HuH-7 (cell line): ENCODE measurements around the gene PTPN3.

ENCODE experiments used
- DNase-seq: peaks from one replicate; pipeline ENCODE4 v3.0.0; 2011; ENCODE audit warnings: low spot score

The PTPN3 gene

GRCh38 chr9:109477258-109478050 lies 20.7 kb downstream of the PTPN3 start:
- DNase-seq: peak; percentile 91

DNA sequence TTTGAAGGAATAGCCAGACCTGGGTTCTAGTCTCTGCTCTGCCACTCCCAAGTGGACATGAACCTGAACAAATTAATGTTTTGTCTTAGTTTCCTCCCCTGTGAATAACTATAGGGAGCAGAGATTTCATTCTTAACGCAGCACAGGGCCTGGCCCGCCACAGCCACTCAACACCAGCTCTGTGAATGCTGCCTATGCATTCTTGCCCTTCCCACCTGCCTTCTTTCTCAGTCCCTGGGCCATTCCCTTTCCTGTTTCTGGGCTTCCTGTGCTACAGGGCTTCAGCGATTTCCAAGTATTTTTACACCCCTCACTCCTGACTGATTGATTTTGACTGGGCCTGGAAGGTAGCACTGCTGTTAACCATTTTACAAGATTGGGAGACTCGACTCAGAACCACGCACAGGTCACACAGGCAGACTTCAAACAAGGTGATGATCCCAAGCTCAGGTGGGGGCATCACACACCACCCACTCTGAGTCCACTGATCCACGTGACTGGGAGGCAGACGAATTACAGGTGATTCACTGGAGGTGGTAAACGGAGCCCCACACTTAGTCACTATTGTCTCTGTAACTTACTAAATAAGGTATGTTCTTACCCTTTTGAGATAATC lies 21.4 kb downstream of the PTPN3 start:
- no peak for DNase-seq

DNA sequence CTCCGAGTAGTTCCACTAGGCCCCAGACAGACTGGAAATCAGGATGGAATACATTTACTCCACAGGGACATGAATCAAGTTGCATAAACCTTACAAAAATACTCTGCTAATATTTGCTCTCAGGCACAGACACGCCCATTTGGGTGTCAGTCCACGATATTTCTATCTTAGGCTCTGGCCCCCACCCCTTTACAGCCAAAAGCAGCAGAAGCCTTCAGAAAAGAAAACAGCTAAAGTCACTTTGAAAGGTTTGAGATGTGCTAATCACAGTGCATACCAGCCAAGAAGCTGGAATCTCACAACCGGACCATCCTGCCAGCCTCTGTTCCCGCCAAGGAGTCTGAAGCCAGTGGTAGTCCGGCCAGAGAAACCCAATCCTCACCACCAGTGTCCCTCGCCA lies 22.6 kb downstream of the PTPN3 start:
- no peak for DNase-seq

DNA sequence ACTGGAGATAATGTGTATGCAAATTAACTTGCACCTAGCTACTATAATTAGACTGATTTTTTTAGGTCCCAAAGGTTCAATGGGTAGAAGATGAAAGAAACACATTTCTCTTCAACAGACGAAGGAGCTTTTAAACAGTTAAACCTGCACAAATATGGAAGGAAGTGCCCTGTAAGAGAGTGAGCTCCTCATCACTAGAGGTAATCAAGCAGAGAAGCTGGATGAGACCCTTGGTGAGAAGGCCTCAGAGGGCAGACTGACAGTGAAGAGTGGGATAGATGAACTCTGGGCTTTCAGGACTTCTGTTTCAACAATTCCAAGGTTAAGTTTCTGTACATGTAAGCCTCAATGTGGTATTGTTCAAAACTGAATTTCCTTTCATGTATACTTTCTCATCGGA lies 23.2 kb downstream of the PTPN3 start:
- DNase-seq: no peak

- no peak for DNase-seq
Measured at GRCh38 chr9:109474170-109474569, 23.9 kb downstream of the PTPN3 start.

DNA sequence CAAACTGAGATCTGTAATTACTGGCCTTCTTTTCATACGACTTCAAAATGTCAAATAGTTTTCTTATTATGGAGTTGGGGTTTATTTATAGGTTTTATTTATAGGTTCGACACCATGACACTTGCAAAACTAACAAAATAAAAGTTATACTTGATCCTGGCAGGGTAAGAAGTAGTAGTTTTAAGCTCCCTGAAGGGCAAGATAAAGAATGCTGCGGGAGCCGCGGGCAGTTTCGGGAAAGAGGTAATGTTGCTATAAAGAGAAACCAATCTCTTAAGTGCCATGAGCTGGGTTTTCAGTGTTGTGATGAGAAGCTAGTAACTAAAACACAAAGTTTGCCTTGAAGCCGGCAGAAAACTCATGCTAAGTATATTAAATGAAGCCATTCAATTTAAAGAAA lies 24.8 kb downstream of the PTPN3 start:
- no peak for DNase-seq

DNA sequence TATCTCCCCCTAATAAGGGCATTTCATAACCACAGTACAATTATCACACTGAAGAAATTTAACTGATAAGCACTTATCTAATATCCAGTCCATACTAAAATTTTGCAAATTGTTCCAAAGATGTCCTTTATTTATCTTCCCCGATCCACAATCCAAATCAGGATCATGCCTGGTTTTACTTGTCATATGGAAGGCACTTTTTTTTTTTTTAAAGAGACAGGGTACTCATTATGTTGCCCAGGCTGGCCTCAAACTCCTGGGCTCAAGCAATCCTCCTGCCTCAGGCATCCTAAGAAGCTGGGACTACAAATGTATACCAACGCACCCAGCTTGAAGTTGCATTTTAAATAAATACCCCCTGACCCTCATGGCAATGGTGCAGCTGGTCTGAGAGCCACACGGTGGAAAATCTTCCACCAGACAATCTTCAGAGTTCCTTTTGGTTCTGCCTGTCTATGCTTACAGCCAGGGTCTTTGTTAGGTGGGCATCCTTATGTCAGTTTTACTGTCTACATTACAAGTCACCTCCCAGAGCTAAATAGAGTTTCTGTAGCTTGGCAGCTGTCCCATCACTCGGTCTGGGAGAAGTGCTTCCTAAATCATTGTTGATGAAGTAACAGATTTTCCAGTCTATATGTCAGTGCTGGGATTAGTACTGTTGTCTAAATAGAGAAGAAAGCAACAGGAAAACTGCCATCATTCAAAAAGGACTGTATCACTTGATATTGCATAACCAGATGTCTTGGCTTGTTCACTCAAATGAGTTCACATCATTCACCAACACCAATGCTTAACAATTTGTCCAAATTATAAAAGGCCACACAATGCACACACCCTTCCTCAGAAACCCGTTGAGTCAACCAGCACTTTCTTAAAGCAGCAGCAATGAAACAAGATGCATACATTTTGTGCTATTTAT lies 26.4 kb downstream of the PTPN3 start:
- DNase-seq: no peak

GRCh38 chr9:109469646-109470358 lies 28.3 kb downstream of the PTPN3 start:
- peak; percentile 55 for DNase-seq

- DNase-seq: no peak
Measured at GRCh38 chr9:109468927-109469326, 29.2 kb downstream of the PTPN3 start.

GRCh38 chr9:109467936-109468335 lies 30.2 kb downstream of the PTPN3 start:
- no peak for DNase-seq

GRCh38 chr9:109466623-109467590 lies 31.2 kb downstream of the PTPN3 start:
- DNase-seq: no peak

GRCh38 chr9:109463924-109464625 lies 34.0 kb downstream of the PTPN3 start:
- DNase-seq: no peak

DNA sequence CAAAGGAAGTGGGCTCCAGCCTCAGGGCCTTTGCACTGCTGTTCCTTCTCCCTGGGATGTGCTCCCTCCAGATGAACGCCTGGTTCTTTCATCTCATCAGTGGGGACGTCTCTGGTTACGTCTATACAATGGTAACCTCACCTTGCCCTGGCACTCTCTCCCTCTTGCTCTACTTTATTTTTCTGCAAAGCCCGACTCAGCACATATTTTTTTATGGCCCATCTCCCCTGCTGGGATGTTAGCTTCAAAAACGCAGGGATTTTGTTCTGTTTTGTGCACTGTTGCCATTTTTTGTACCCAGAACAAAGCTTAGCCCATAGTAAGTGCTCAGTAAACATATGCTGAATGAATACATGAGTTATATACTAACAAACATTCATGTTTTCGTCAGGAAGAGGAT lies 37.5 kb downstream of the PTPN3 start:
- no peak for DNase-seq

GRCh38 chr9:109459423-109459822 lies 38.7 kb downstream of the PTPN3 start:
- DNase-seq: no peak

DNA sequence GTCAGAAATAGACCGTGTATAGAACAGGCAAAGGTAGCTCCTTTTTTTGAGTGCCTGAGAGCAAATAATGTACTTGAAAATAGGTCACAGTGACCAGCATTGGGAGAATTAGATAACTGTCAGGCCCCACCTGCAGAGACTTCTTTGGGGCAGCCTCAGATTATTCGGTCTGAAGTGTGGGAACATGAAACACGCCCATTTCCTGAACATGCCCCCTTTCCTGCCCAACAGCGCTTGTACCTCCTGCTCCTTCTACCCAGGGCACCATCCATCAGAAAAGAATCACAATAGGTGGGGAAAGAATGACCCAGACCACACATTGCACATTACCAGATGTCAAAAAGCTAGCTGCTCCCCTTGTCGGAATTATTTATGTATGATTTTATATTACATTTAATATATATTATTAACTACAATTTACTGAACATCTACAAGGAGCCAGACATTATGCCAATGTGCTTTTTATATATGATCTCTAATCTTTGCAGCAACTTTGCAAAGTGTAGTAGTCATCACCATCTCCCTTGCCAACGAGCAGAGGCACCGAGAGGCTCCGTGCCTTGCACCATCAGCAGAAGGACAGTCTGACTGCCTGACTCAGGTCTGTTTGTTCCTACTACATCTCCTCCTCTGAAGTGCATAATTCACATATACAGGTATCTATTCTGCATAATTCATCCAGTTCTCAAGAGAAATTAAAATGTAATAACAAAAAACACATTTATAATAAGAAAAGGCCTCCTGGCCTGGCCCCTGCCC lies 39.5 kb downstream of the PTPN3 start:
- no peak for DNase-seq

DNA sequence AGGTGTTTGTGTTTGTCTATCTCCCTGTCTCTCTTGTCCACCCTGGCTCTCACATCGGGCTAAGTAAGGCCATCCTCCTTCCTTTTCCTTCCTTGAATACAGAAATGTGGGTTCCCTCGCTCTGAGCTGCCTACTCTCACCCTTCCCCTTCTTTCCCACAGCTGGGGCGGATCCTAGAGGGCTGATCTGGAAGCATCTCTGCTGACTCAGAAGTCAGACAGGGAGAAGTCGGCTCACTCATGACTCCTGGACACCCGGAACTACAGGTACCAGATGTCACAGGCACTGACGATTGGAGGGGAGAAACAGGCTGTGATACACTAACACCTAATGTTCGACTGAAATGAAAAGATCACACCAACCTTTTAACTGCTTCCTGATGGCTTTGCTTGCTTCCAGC lies 41.3 kb downstream of the PTPN3 start:
- no peak for DNase-seq

DNA sequence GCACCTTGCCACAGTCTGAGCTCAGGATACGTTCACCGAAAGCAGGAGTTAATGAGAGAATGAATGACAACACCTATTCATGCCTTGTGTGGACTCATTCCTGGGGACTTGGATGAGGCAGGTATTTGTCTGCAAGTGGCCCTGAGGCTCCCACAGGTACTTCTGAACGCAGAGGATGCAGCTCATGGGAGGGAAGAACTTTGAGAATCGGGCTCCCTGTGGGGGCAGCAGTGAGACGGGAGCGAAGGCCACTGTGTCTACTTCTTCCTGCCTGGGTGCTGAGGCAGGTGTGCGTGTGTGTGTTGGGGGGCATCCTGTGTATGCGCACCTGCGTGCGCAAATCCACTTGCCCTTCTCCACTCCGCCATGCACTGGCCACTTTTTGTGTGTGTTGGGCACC lies 42.2 kb downstream of the PTPN3 start:
- DNase-seq: no peak

GRCh38 chr9:109455391-109455790 lies 42.7 kb downstream of the PTPN3 start:
- no peak for DNase-seq

GRCh38 chr9:109454601-109455155 lies 43.4 kb downstream of the PTPN3 start:
- DNase-seq: no peak
